Osteoblast (primary cell): ENCODE results near the gene VGLL2. TPM values are rescaled to one million over a fixed set of nuclear protein-coding genes. Genes with fewer than 3 reads are reported as not detected.

Source experiments
- DNase-seq: peaks from one replicate; pipeline ENCODE4 v3.0.0; 2011; ENCODE audit warnings: low spot score, mixed read lengths; ENCODE audit not compliant: insufficient read length; ENCODE audit errors: missing footprints
- H2AFZ ChIP-seq: 2 replicates; pipeline ENCODE4 v1.6.0; 2011; ENCODE audit warnings: mild to moderate bottlenecking, low read length
- H3K27ac ChIP-seq: 2 replicates; pipeline ENCODE4 v1.5.1; 2011; ENCODE audit warnings: mild to moderate bottlenecking, low read depth, low read length, moderate library complexity
- H3K27me3 ChIP-seq: 2 replicates; pipeline ENCODE4 v1.6.0; 2012; ENCODE audit warnings: mild to moderate bottlenecking, control low read depth, inconsistent platforms, low read length, moderate library complexity; ENCODE audit not compliant: insufficient read depth
- H3K36me3 ChIP-seq: 2 replicates; pipeline ENCODE4 v1.5.1; 2011; ENCODE audit warnings: mild to moderate bottlenecking, low read length, control low read depth, moderate library complexity; ENCODE audit not compliant: insufficient read depth
- H3K4me1 ChIP-seq: 2 replicates; pipeline ENCODE4 v1.5.1; 2011; ENCODE audit warnings: mild to moderate bottlenecking, low read length, control low read depth, moderate library complexity; ENCODE audit not compliant: insufficient read depth
- H3K4me2 ChIP-seq: 2 replicates; pipeline ENCODE4 v1.6.0; 2011; ENCODE audit warnings: mild to moderate bottlenecking, low read length; ENCODE audit not compliant: insufficient read depth
- H3K4me3 ChIP-seq: fragments of 200-600 bp; sonication (generic); 3 replicates; pipeline ENCODE4 v1.5.1; 2012; ENCODE audit warnings: mild to moderate bottlenecking, low read length, inconsistent platforms; ENCODE audit not compliant: insufficient read depth
- H3K79me2 ChIP-seq: 2 replicates; pipeline ENCODE4 v1.6.0; 2012; ENCODE audit warnings: mild to moderate bottlenecking, low read length, control low read depth, inconsistent platforms; ENCODE audit not compliant: insufficient read depth
- H3K9me3 ChIP-seq: 2 replicates; pipeline ENCODE4 v1.5.1; 2011; ENCODE audit warnings: low read depth, low read length, control low read depth
- H4K20me1 ChIP-seq: 2 replicates; pipeline ENCODE4 v1.6.0; 2012; ENCODE audit warnings: mild to moderate bottlenecking, low read length, control low read depth; ENCODE audit not compliant: insufficient read depth
- total RNA-seq: library from RNA; depleted of rRNA; stranded (reverse); fragments of >200 nt; gene quantifications from 2 replicates; pipeline ENCODE4 v1.2.3, GENCODE V29; 2012
- TF ChIP-seq, protein P1 (sequence below): IDR thresholded peaks from 2 replicates; pipeline ENCODE4 v1.5.1; 2011; ENCODE audit warnings: mild to moderate bottlenecking, low read depth, low read length, moderate library complexity; ENCODE audit errors: extremely low read depth

VGLL2 gene
- total RNA-seq, 1 donor = not detected

DNA sequence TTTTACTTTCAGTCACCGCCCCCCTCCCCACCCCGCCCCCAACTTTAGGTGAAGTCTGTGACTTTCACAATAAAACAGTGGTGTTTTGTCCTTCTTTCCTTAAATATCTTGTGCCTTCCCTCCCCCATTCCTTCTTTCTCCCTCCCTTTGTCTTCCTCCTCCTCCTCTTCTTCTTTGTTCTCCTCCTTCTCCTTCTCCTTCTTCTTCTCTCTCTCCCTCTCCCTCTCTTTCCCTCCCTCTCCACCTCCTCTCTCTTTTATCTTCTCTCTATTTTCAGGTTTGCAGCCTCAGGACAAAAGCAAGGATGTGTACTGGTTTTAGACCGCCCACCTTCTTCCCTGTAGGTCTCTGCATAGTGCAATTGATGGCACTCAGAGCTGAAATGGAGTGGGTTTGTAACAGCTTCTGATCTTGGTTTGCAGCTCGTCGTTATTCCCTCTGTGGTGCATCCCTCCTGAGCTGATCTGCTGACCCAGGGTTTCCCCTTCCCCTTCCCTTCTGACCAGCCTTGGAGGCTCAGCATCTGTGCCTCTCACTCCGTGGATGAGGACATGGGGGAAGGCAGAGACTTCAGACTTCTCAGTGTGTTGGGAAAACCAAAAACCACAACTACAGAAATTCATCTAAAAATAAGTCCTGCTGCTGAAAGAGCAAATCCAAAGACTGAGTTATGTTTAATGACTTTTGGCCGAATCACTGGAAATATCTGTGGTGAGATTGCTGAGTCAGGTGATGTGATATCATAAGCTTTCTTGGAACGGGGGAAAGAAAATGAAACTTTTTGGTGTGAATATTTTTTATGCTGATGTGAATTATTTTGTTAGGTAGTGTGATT is 6.9 kb downstream of the VGLL2 start:
- no peaks in the 10 kb centered on the region for H3K79me2 ChIP-seq
- no peaks in the 10 kb centered on the region for H3K4me1 ChIP-seq
- H3K4me2 ChIP-seq = no peak overlapping the region
- H2AFZ ChIP-seq = no peak overlapping the region
- TF ChIP-seq, protein P1, sequence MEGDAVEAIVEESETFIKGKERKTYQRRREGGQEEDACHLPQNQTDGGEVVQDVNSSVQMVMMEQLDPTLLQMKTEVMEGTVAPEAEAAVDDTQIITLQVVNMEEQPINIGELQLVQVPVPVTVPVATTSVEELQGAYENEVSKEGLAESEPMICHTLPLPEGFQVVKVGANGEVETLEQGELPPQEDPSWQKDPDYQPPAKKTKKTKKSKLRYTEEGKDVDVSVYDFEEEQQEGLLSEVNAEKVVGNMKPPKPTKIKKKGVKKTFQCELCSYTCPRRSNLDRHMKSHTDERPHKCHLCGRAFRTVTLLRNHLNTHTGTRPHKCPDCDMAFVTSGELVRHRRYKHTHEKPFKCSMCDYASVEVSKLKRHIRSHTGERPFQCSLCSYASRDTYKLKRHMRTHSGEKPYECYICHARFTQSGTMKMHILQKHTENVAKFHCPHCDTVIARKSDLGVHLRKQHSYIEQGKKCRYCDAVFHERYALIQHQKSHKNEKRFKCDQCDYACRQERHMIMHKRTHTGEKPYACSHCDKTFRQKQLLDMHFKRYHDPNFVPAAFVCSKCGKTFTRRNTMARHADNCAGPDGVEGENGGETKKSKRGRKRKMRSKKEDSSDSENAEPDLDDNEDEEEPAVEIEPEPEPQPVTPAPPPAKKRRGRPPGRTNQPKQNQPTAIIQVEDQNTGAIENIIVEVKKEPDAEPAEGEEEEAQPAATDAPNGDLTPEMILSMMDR = no peak
- DNase-seq = no peak
- no peak overlapping the region for H3K27ac ChIP-seq
- no peaks in the 10 kb centered on the region for H3K36me3 ChIP-seq
- H3K9me3 ChIP-seq = no peaks in the 10 kb centered on the region
- peaks cover 89% of the 10 kb centered on the region for H3K27me3 ChIP-seq
- H4K20me1 ChIP-seq = no peaks in the 10 kb centered on the region
- H3K4me3 ChIP-seq = no peak overlapping the region

DNA sequence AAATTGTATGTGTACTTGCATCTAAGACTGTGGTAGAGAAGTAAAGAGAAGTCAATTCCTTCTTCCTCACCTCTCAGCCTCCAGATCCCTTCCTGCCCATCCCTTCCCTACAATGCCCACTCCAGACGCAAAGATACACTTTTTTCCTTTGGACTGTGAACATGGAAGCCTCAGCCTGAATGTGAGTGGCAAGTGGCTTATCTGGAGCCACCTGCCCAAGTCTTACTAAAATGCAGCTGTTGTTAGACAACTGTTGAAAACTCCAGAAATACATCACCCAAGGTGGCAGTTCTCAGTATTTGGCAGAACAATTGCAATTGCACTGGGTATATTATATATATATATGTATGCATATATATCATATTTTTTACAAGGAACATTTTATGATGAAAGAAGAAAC is 7.5 kb downstream of the VGLL2 start:
- TF ChIP-seq, protein P1 = no peak

DNA sequence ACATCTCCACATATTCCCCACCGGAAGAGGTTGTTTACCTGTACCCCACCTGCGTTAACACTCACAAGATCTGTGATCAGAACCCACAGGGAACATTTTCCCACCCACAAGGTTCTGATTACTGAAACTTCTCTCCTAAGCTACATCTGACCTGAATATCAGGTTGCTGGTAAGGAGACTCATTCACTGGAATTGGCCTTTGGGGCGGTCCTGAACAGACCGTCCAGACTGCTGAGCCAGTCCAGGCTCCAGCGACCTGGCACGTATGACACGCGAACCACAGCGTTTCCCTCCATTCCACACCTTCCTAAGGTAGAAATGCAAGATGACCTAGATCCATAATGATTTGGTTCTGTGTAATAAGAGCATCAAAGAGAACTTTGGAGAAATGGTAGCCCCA is 9.8 kb downstream of the VGLL2 start:
- Histone ChIP-seq H4K20me1 (no peaks in the 10 kb centered on the region), H3K27me3 (peaks cover 69% of the 10 kb centered on the region), H3K4me3 (no peak overlapping the region), H3K27ac (no peak overlapping the region), H3K9me3 (no peaks in the 10 kb centered on the region), H3K79me2 (no peaks in the 10 kb centered on the region), H3K36me3 (no peaks in the 10 kb centered on the region), H2AFZ (no peak overlapping the region), H3K4me1 (no peaks in the 10 kb centered on the region), H3K4me2 (no peak overlapping the region)
- no peak for DNase-seq
- TF ChIP-seq, protein P1 = no peak

More for the DNA sequence above, 7.5 kb downstream of the VGLL2 start:
- H3K36me3 ChIP-seq = no peaks in the 10 kb centered on the region
- H2AFZ ChIP-seq = no peak overlapping the region
- H3K4me2 ChIP-seq = no peak overlapping the region
- no peak for DNase-seq
- peaks cover 83% of the 10 kb centered on the region for H3K27me3 ChIP-seq
- H3K4me1 ChIP-seq = no peaks in the 10 kb centered on the region
- no peaks in the 10 kb centered on the region for H4K20me1 ChIP-seq
- no peak overlapping the region for H3K27ac ChIP-seq
- H3K79me2 ChIP-seq = no peaks in the 10 kb centered on the region
- no peaks in the 10 kb centered on the region for H3K9me3 ChIP-seq
- H3K4me3 ChIP-seq = no peak overlapping the region

DNA sequence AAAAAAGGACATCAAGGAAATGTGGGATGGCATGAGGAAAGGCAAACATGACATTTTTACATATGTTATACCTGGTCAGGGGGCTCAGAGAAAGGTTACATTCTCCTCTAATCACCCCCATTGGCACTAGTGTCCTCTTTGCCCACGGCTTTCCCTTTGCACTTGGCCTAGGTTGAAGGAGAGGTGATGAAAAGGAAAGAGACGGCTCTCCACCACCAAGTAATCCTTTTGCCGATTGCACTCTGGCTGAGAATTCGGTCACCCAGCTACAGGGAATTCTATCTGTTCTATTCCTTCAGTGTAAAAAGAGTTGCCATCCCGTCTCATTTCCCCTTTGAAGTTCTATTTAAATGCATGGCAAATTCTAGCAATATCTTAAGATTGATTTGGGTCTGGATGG is 10.4 kb downstream of the VGLL2 start:
- Histone ChIP-seq H3K9me3 (no peaks in the 10 kb centered on the region), H3K79me2 (no peaks in the 10 kb centered on the region), H3K4me3 (no peak overlapping the region), H3K36me3 (no peaks in the 10 kb centered on the region), H2AFZ (no peak overlapping the region), H4K20me1 (no peaks in the 10 kb centered on the region), H3K4me2 (no peak overlapping the region), H3K27ac (no peak overlapping the region), H3K27me3 (peaks cover 66% of the 10 kb centered on the region), H3K4me1 (no peaks in the 10 kb centered on the region)
- no peak for DNase-seq
- TF ChIP-seq, protein P1 = no peak
